LNCaP clone FGC (cell line): Measurements from ENCODE around the gene SLC6A19.

ENCODE experiments used
- DNase-seq: peaks from one replicate; pipeline ENCODE4 v3.0.0-alpha.2; 2011; ENCODE audit warnings: low read depth
- H3K4me3 ChIP-seq: 2 replicates; pipeline ENCODE4 v1.5.1; 2011; ENCODE audit warnings: mild to moderate bottlenecking, low read depth, low read length, control low read depth
- CTCF ChIP-seq: IDR thresholded peaks from 2 replicates; pipeline ENCODE4 v1.5.1; 2012; ENCODE audit warnings: mild to moderate bottlenecking; ENCODE audit not compliant: control insufficient read depth, insufficient read depth; ENCODE audit errors: extremely low read depth

SLC6A19 gene

GRCh38 chr5:1268056-1268455 lies 66.7 kb downstream of the SLC6A19 start:
- no peak for TF ChIP-seq CTCF

GRCh38 chr5:1268666-1269065 lies 67.3 kb downstream of the SLC6A19 start:
- no peak overlapping the region for H3K4me3 ChIP-seq
- no peak for DNase-seq
- TF ChIP-seq CTCF, result no peak

More at GRCh38 chr5:1268056-1268455, 66.7 kb downstream of the SLC6A19 start:
- no peak for DNase-seq
- no peak overlapping the region for H3K4me3 ChIP-seq

- DNase-seq, result no peak
- no peak overlapping the region for H3K4me3 ChIP-seq
- no peak for TF ChIP-seq CTCF
These were observed 69.0 kb downstream of the SLC6A19 start for GRCh38 chr5:1270426-1270825.

GRCh38 chr5:1270933-1271914 lies 69.8 kb downstream of the SLC6A19 start:
- no peak for TF ChIP-seq CTCF
- H3K4me3 ChIP-seq, result no peak overlapping the region
- no peak for DNase-seq

GRCh38 chr5:1272201-1272600 lies 70.8 kb downstream of the SLC6A19 start:
- H3K4me3 ChIP-seq, result no peak overlapping the region
- no peak for DNase-seq
- no peak for TF ChIP-seq CTCF

GRCh38 chr5:1273745-1274144 lies 72.3 kb downstream of the SLC6A19 start:
- DNase-seq, result no peak
- no peak overlapping the region for H3K4me3 ChIP-seq
- TF ChIP-seq CTCF, result no peak
